ENCODE data around the gene NRG3.

DNA sequence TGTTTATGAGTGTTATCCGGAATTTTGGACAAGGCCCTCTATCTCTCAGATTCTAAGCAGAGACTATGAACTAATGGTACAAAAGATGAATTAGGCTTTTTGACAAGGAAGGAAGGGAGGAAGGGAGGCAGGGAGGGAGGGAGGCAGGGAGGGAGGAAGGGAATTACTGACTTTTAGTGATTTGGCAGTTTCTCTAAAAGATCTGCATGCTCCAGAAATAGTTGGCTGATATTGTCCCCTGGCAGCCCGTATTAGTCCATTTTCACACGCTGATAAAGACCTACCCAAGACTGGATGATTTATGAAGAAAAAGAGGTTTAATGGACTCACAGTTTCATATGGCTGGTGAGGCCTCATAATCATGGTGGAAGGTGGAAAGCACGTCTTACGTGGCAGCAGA is 1093.5 kb downstream of the NRG3 start:
- TF ChIP-seq, protein P1, sequence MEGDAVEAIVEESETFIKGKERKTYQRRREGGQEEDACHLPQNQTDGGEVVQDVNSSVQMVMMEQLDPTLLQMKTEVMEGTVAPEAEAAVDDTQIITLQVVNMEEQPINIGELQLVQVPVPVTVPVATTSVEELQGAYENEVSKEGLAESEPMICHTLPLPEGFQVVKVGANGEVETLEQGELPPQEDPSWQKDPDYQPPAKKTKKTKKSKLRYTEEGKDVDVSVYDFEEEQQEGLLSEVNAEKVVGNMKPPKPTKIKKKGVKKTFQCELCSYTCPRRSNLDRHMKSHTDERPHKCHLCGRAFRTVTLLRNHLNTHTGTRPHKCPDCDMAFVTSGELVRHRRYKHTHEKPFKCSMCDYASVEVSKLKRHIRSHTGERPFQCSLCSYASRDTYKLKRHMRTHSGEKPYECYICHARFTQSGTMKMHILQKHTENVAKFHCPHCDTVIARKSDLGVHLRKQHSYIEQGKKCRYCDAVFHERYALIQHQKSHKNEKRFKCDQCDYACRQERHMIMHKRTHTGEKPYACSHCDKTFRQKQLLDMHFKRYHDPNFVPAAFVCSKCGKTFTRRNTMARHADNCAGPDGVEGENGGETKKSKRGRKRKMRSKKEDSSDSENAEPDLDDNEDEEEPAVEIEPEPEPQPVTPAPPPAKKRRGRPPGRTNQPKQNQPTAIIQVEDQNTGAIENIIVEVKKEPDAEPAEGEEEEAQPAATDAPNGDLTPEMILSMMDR (IDR thresholded peaks at IDR 0.05) = no peak
- TF ChIP-seq POLR2A (IDR thresholded peaks at IDR 0.05) = no peak

Data from testis (tissue), 2 donors.